ENCODE results near the gene TAS1R2.

DNA sequence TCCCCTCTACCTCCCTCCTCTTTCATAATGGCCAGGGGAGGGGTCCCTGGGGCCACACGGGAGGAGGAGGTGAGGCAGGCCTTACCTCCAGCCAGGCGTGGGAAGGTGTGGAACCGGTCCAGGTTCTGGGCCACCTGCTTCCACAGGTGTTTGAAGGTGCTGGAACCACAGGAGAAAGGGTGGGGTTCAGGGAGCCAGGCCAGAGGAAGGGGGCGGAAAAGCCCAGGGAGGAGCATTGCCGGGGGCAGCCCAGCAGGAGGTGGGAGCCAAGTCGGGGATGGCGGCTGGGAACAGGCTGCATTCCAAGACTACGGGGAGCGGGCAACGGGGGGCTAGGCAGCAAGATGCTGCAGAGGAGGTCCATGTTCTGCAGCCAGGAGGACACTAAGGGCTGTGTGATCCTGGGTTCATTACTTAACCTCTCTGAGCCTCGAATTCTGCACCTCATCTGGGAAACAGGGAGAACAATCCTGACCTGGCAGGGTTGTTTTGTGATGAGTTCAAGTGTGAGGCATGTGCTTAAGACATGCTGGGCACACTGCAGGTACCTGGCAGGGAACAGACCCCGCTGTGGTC lies 19.8 kb upstream of the TAS1R2 start:
- TF ChIP-seq RAD21 (IDR thresholded peaks at IDR 0.05; ENCODE audit: low read depth): no peak
- TF ChIP-seq CREB1 (IDR thresholded peaks at IDR 0.05; ENCODE audit: low read depth): no peak
- no peak for TF ChIP-seq NFIC (IDR thresholded peaks at IDR 0.05)
